SK-N-SH treated with all-trans-retinoic acid at 6 μM for 48 hours (cell line): Measurements from ENCODE around the gene RNF126.
"Not testable (repeated sequence)": the region's sequence is repeated elsewhere in the genome, so short reads cannot be mapped to it uniquely, and the experiment has no call there.

Experiments used
- ATAC-seq: fragments of 200-7000 bp; cut with Tn5 transposase; 3 replicates; pipeline ENCODE4 v1.9.1; 2020; ENCODE audit warnings: mild to moderate bottlenecking, moderate library complexity
- ARNTL ChIP-seq: fragments of 450-650 bp; formaldehyde crosslinking; IDR thresholded peaks from 2 replicates; pipeline ENCODE4 v1.5.0; 2020; ENCODE audit warnings: low read depth, mild to moderate bottlenecking, moderate library complexity, borderline replicate concordance
- BACH2 ChIP-seq: fragments of 250-450 bp; sonication (Bioruptor Pico); IDR thresholded peaks from 2 replicates; pipeline ENCODE4 v1.9.0; 2021; ENCODE audit warnings: mild to moderate bottlenecking, borderline replicate concordance
- CSDC2 ChIP-seq: fragments of 250-450 bp; sonication (Bioruptor Pico); IDR thresholded peaks from 2 replicates; pipeline ENCODE4 v1.5.0; 2020; ENCODE audit warnings: mild to moderate bottlenecking, moderate library complexity
- CSRNP3 ChIP-seq: fragments of 250-450 bp; sonication (Bioruptor Pico); IDR thresholded peaks from 2 replicates; pipeline ENCODE4 v1.5.1; 2021; ENCODE audit warnings: mild to moderate bottlenecking, moderate library complexity
- ESRRG ChIP-seq: fragments of 250-450 bp; sonication (Bioruptor Pico); IDR thresholded peaks from 2 replicates; pipeline ENCODE4 v1.6.1; 2021; ENCODE audit warnings: mild to moderate bottlenecking
- GLIS3 ChIP-seq: fragments of 250-450 bp; sonication (Bioruptor Pico); IDR thresholded peaks from 2 replicates; pipeline ENCODE4 v1.5.0; 2020; ENCODE audit warnings: mild to moderate bottlenecking, moderate library complexity
- OSR1 ChIP-seq: fragments of 250-450 bp; sonication (Bioruptor Pico); IDR thresholded peaks from 2 replicates; pipeline ENCODE4 v1.8.0; 2022; ENCODE audit warnings: moderate library complexity, mild to moderate bottlenecking, inconsistent platforms
- PATZ1 ChIP-seq: fragments of 250-450 bp; sonication (Bioruptor Pico); IDR thresholded peaks from 2 replicates; pipeline ENCODE4 v1.8.0; 2020; ENCODE audit warnings: mild to moderate bottlenecking, moderate library complexity, borderline replicate concordance
- POU6F1 ChIP-seq: fragments of 250-450 bp; sonication (Bioruptor Pico); IDR thresholded peaks from 2 replicates; pipeline ENCODE4 v1.8.0; 2021; ENCODE audit warnings: low read depth, mild to moderate bottlenecking, moderate library complexity, borderline replicate concordance
- PPARA ChIP-seq: fragments of 250-450 bp; sonication (Bioruptor Pico); IDR thresholded peaks from 2 replicates; pipeline ENCODE4 v1.5.0; 2020; ENCODE audit warnings: mild to moderate bottlenecking, borderline replicate concordance
- TOX ChIP-seq: fragments of 250-450 bp; sonication (Bioruptor Pico); IDR thresholded peaks from 2 replicates; pipeline ENCODE4 v1.8.0; 2021; ENCODE audit warnings: mild to moderate bottlenecking, moderate library complexity, borderline replicate concordance
- ZC3H10 ChIP-seq: fragments of 250-450 bp; sonication (Bioruptor Pico); IDR thresholded peaks from 2 replicates; pipeline ENCODE4 v1.5.1; 2021; ENCODE audit warnings: mild to moderate bottlenecking, moderate library complexity
- ZFP3 ChIP-seq: fragments of 250-450 bp; sonication (Bioruptor Pico); IDR thresholded peaks from 2 replicates; pipeline ENCODE4 v1.5.0; 2020; ENCODE audit warnings: mild to moderate bottlenecking, moderate library complexity
- ZFP30 ChIP-seq: fragments of 450-650 bp; formaldehyde crosslinking; IDR thresholded peaks from 2 replicates; pipeline ENCODE4 v1.5.0; 2022; ENCODE audit warnings: mild to moderate bottlenecking, moderate library complexity
- ZNF565 ChIP-seq: fragments of 450-650 bp; formaldehyde crosslinking; conservative IDR thresholded peaks from 2 replicates; pipeline ENCODE4 v1.5.0; 2020; ENCODE audit warnings: low read depth, mild to moderate bottlenecking, moderate library complexity
- ZNF8 ChIP-seq: fragments of 450-650 bp; formaldehyde crosslinking; IDR thresholded peaks from 2 replicates; pipeline ENCODE4 v1.5.0; 2020; ENCODE audit warnings: mild to moderate bottlenecking, moderate library complexity

RNF126 gene

GRCh38 chr19:708154-709143, 45.4 kb upstream of the RNF126 start, which contains the start of gene PALM:
Gene PALM, plus strand, starts transcription at chr19:708935. Its CDS starts 212 bp downstream, at chr19:709147.
- peak; percentile 42; the same call in 2 of the 3 replicates for ATAC-seq
- no peak for TF ChIP-seq PATZ1

- no peak for ATAC-seq
Measured at GRCh38 chr19:704447-704741, 41.4 kb upstream of the RNF126 start.

GRCh38 chr19:703651-704446, 40.8 kb upstream of the RNF126 start:
- ATAC-seq = peak; percentile 78
- no peak for TF ChIP-seq PPARA
- no peak for TF ChIP-seq ZFP30 (CRISPR knock-in tag)
- TF ChIP-seq ZNF565 (CRISPR knock-in tag) = no peak
- no peak for TF ChIP-seq TOX (CRISPR knock-in tag)
- no peak for TF ChIP-seq ARNTL (CRISPR knock-in tag)
- no peak for TF ChIP-seq BACH2
- TF ChIP-seq GLIS3 (CRISPR knock-in tag) = no peak
- no peak for TF ChIP-seq ESRRG (CRISPR knock-in tag)
- TF ChIP-seq PATZ1 = no peak
- no peak for TF ChIP-seq ZC3H10
- no peak for TF ChIP-seq CSRNP3 (CRISPR knock-in tag)
- no peak for TF ChIP-seq ZFP3
- TF ChIP-seq POU6F1 (CRISPR knock-in tag) = no peak
- TF ChIP-seq ZNF8 (CRISPR knock-in tag) = no peak

More at GRCh38 chr19:704447-704741, 41.4 kb upstream of the RNF126 start:
- no peak for TF ChIP-seq CSDC2 (CRISPR knock-in tag)
- no peak for TF ChIP-seq CSRNP3 (CRISPR knock-in tag)
- no peak for TF ChIP-seq PPARA
- no peak for TF ChIP-seq TOX (CRISPR knock-in tag)
- TF ChIP-seq OSR1 (CRISPR knock-in tag) = no peak
- TF ChIP-seq ZC3H10 = no peak
- no peak for TF ChIP-seq ZFP3
- no peak for TF ChIP-seq ZFP30 (CRISPR knock-in tag)
- TF ChIP-seq, all 23 proteins: peak for 0

GRCh38 chr19:703329-703650, 40.3 kb upstream of the RNF126 start:
- TF ChIP-seq PATZ1 = no peak
- ATAC-seq = peak; percentile 8; the same call in 1 of the 3 replicates

GRCh38 chr19:702847-703246, 39.8 kb upstream of the RNF126 start:
- not testable (repeated sequence) for ATAC-seq

- ATAC-seq = not testable (repeated sequence)
Measured at GRCh38 chr19:699885-700284, 36.9 kb upstream of the RNF126 start.

- ATAC-seq = not testable (repeated sequence)
Measured at GRCh38 chr19:698529-698928, 35.5 kb upstream of the RNF126 start.
